ENCODE results near the gene MED16. TPM values are rescaled to one million over a fixed set of nuclear protein-coding genes. Genes with fewer than 3 reads are reported as not detected.

Gene MED16
- 10 to 100 TPM; 42.8 to 46.8 TPM for total RNA-seq

DNA sequence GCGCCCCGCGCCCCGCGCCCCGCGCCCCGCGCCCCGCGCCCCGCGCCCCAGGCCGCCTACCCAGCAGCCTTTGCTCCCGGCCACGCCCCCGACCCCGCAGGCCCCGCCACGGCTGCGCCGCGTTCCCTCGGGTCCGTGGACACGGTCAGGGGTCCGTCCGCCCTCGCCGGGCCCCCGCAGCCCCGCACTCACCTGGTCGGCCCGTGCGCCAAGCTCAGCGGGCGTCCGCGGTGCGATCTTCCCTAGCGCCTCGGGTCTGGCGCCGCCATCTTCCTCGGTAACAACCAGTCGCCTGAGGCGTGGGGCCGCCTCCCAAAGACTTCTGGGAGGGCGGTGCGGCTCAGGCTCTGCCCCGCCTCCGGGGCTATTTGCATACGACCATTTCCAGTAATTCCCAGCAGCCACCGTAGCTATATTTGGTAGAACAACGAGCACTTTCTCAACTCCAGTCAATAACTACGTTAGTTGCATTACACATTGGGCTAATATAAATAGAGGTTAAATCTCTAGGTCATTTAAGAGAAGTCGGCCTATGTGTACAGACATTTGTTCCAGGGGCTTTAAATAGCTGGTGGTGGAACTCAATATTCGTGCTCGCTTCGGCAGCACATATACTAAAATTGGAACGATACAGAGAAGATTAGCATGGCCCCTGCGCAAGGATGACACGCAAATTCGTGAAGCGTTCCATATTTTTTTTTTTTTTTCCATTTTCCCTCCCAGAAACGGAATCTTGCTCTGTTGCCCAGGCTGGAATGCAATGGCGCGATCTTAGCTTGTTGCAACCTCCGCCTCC, at the start of gene MED16, which contains the start of gene RNU6-9:
Gene MED16, minus strand, starts transcription at position 294 of the 796 bp plus-strand sequence. CDS start 2,056 bp downstream, outside the sequence.
Gene RNU6-9, plus strand, starts transcription at position 591 of the 796 bp plus-strand sequence.
- ChIA-PET CTCF (interaction anchor here (0.8 to 2.3 kb wide), 5 partner anchors 10 to 91 kb away, joined by 3 to 7 read pairs (median 3); partner anchors contain the start of gene WDR18), POLR2A (interaction anchor here (0.6 to 1.4 kb wide), 6 partner anchors 10 to 1072 kb away, joined by 3 to 5 read pairs (median 4); no protein-coding TSS in a partner anchor)

- ChIA-PET CTCF (no interaction called here), POLR2A (no interaction called here)
Observed at GRCh38 chr19:942133-942645, 49.2 kb upstream of the MED16 start.

GRCh38 chr19:941292-942132, 48.5 kb upstream of the MED16 start:
- ChIA-PET POLR2A (no interaction called here), CTCF (no interaction called here)

DNA sequence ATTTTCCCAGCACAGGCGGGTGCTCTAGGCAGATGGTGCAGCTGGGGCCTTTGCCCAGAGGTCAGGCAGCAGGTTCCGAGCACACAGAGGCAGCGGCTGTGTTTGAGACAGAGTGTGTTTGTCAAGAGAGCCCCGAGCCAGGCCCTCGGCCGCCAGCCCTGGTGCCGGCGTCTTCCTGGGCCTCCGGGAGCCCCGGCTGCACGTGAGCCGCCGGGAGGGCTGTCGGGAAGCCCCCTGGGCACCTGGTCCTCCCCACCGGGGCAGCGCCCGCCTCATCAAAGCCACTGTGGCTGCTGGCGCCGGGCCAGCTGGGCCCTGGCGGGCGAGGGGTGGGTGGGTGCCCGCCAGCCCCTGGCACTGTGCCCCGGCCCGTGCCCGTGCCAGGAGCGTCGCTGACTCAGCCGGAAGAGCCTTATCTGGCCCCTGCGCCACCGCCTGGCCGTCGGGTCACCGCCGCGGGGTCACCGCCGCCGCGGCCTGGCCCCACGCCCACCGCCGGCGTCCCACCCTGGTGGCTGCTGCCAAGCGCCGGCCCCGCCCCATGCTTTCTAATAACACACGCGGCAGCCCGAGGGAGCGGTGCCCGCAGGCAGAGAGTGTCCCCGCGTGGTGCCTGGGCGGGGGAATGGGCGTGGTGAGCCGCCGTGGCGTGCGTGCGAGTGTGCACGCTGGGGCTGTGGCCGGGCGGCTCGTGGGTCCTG, 47.8 kb upstream of the MED16 start:
- CTCF ChIA-PET: interaction anchor here (0.9 kb wide), 1 partner anchor 43 kb away, joined by 3 read pairs; no protein-coding TSS in a partner anchor
- POLR2A ChIA-PET: no interaction called here

- ChIA-PET POLR2A (no interaction called here), CTCF (interaction anchor here (0.9 to 1.6 kb wide), 2 partner anchors 44 to 76 kb away, joined by 3 to 5 read pairs; no protein-coding TSS in a partner anchor)
Observed at GRCh38 chr19:939922-940321, 46.9 kb upstream of the MED16 start.

- ChIA-PET POLR2A (no interaction called here), CTCF (interaction anchor here (0.7 to 1.6 kb wide), 2 partner anchors 75 to 87 kb away, joined by 5 read pairs; no protein-coding TSS in a partner anchor)
Observed at GRCh38 chr19:939439-939838, 46.5 kb upstream of the MED16 start.

GRCh38 chr19:938233-938923, 45.4 kb upstream of the MED16 start:
- POLR2A ChIA-PET: interaction anchor here (0.7 to 1.3 kb wide), 2 partner anchors 46 to 124 kb away, joined by 4 to 9 read pairs; partner anchors contain the start of gene WDR18

GRCh38 chr19:937259-937694, 44.3 kb upstream of the MED16 start:
- CTCF ChIA-PET: interaction anchor here (0.7 to 2.0 kb wide), 4 partner anchors 10 to 502 kb away, joined by 3 to 5 read pairs (median 4); no protein-coding TSS in a partner anchor
- POLR2A ChIA-PET: interaction anchor here (0.7 to 1.3 kb wide), 2 partner anchors 47 to 123 kb away, joined by 4 to 9 read pairs; partner anchors contain the start of gene WDR18

More at GRCh38 chr19:938233-938923, 45.4 kb upstream of the MED16 start:
- CTCF ChIA-PET: interaction anchor here (0.7 to 2.0 kb wide), 4 partner anchors 13 to 88 kb away, joined by 4 to 5 read pairs (median 5); no protein-coding TSS in a partner anchor

GRCh38 chr19:936175-936546, 43.2 kb upstream of the MED16 start:
- ChIA-PET POLR2A (no interaction called here), CTCF (interaction anchor here (1.6 kb wide), 1 partner anchor 46 kb away, joined by 3 read pairs; no protein-coding TSS in a partner anchor)

DNA sequence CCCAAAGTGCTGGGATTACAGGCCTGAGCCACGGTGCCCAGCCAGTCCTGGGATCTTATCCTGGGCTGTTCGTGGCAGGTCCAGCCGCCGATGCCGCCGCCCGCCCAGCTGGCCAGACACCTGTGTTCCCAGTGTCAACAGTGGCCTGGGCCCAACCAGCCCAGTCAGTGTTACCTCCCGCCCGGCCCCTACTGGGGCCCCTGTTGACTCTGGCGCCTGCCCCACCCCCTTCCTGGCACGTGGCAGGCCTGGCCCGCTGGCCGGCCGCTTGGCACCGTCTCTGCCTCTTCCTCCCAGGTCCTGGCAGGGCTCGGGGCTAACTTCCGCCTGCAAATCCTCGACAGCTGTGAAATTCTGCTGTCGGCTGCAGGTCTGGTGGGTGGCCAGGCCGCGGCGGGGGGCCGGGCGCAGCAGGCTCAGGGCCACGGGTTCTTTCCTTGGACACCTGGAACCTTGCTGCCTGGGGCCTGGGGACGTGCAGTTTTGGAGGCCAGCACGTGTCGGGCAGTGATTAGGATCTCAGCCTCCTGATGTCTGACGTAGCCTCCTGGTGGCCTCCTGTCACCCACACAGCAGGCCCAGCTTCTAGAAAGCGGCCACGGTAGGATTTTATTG, 42.0 kb upstream of the MED16 start:
- CTCF ChIA-PET: interaction anchor here (1.3 kb wide), 1 partner anchor 49 kb away, joined by 3 read pairs; the partner anchor contains the start of gene WDR18
- POLR2A ChIA-PET: no interaction called here

DNA sequence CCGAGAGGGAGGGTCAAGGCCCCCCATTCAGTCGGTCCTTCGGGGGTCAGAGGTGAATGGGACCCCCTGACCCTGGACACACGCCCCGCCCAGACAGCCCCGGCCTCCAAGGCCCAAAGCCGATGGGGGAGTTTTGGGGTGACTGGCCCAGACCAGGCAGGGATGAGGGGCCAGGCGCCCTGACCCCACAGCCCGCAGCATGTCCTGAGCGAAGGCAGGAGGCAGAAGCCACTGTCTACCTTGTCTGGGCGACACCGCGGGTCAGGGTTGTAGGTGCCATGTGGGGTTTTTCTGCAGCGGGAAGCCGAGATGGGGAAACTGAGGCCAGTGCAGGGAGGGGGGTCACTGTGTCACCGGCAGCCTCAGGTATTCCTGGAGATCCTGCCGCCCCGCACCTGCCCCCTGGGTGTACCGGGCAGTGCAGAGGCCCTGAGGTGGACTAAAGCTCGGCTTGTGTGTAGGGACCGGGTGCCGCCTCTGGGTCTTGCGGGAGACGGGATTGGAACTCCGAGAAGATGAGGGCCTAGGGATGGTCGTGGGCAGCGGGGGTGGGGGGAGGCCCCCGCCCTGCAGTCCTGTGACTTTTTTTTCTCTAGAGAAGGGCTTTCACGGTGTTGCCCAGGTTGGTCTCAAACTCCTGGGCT, 41.3 kb upstream of the MED16 start:
- CTCF ChIA-PET: interaction anchor here (1.3 to 1.5 kb wide), 2 partner anchors 11 to 50 kb away, joined by 3 to 4 read pairs; partner anchors contain the start of gene WDR18
- POLR2A ChIA-PET: no interaction called here

DNA sequence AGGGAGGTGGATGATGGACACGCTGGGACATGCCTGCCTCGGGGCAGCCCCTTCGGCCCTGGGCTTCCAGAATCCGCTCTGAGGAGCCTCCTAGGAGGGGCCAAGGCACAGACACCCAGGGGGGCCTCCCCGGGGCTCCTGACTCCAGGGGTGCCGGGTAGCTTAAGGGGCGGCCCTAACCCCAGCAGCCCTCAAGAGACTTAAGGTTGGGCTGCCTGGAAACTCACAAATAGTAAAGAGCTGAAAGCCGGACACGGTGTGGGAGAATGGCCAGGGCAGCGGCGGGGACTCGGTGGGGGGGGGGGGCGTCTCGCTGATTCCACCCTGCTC, 40.5 kb upstream of the MED16 start:
- POLR2A ChIA-PET: interaction anchor here (0.7 to 1.1 kb wide), 2 partner anchors 11 to 50 kb away, joined by 4 to 5 read pairs; partner anchors contain the start of gene WDR18
- CTCF ChIA-PET: interaction anchor here (0.9 to 1.5 kb wide), 3 partner anchors 10 to 49 kb away, joined by 3 to 4 read pairs (median 3); no protein-coding TSS in a partner anchor

DNA sequence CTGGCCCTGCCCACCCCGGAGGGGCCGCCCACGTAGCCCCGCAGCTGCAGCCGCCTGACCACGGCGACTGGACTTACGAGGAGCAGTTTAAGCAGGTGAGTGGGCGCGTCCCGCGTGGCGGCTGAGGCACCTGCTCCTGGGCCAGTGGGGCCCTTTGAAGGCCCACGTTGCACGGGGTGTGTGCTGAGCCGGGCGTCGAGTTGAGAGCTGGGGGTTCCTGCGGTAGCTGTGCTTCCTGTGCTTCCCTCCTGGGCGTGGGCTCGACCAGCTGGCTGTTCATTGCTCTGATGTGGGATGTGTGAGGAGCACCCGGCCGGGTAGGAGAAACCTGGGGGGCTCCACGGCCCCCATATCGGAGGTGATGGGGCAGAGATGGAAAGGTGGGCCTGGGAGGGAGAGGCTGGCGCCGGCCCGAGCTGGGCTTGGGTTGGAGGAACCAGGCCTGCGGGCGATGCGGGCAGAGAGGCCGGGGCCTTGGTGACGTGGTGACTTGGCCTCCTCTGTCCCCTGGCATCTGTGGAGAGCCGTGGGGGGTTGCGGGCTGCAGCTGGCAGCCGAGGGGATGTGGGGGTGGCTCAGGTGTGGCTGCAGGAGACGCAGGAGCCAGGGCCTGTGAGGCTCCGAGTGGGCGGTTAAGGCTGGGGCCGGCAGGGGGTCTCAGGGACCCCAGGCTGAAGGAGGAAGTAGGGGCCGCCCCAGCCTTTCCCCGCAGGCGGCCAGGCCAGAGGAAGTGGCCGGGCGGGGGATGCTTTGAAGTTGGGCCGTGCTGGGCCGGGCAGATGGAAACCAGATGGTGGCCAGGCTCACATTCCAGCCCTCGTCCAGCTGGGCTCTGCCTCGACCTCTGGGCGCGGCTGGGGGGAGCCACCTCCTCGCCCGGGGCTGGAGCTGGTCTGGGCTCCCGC, 39.9 kb upstream of the MED16 start:
- POLR2A ChIA-PET: interaction anchor here (0.7 to 1.1 kb wide), 2 partner anchors 10 to 51 kb away, joined by 4 to 5 read pairs; partner anchors contain the start of gene WDR18
- CTCF ChIA-PET: interaction anchor here (0.9 to 1.5 kb wide), 4 partner anchors 10 to 50 kb away, joined by 3 to 4 read pairs (median 3); no protein-coding TSS in a partner anchor

- CTCF ChIA-PET: interaction anchor here (0.9 to 1.2 kb wide), 4 partner anchors 9 to 51 kb away, joined by 3 read pairs; no protein-coding TSS in a partner anchor
- POLR2A ChIA-PET: interaction anchor here (1.1 kb wide), 1 partner anchor 52 kb away, joined by 5 read pairs; the partner anchor contains the start of gene WDR18
Observed at GRCh38 chr19:931860-932647, 39.1 kb upstream of the MED16 start.

DNA sequence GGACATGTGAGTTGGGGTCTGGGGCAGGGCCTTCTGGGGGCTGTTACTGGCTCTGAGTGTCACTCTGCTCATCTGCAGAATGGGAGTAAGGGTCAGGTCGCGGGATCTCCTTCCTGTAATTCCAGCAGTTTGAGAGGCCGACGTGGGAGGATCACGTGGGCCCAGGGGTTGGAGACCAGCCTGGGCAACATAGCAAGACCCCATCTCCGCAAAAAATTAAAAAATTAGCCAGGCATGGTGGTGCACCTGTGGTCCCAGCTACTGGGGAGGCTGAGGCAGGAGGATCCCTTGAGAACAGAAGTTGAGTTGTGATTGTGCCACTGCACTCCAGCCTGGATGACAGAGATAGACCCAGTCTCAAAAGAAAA, 36.9 kb upstream of the MED16 start:
- POLR2A ChIA-PET: no interaction called here
- CTCF ChIA-PET: interaction anchor here (1.3 kb wide), 1 partner anchor 54 kb away, joined by 4 read pairs; the partner anchor contains the start of gene WDR18
